Measurements from ENCODE around the gene CCR2.

CCR2 gene

GRCh38 chr3:46406788-46407611, 53.1 kb downstream of the CCR2 start, which contains the start of the genes CCR5AS and CCRL2:
TSS of gene CCR5AS (minus strand) at chr3:46407066.
TSS of gene CCRL2 (plus strand) at chr3:46407259. CDS start at chr3:46408080, 821 bp downstream.
- DNase-seq, result peak; percentile 54

GRCh38 chr3:46407970-46408369, 54.1 kb downstream of the CCR2 start:
- DNase-seq, result no peak

GRCh38 chr3:46408853-46409252, 54.9 kb downstream of the CCR2 start:
- DNase-seq, result no peak

DNA sequence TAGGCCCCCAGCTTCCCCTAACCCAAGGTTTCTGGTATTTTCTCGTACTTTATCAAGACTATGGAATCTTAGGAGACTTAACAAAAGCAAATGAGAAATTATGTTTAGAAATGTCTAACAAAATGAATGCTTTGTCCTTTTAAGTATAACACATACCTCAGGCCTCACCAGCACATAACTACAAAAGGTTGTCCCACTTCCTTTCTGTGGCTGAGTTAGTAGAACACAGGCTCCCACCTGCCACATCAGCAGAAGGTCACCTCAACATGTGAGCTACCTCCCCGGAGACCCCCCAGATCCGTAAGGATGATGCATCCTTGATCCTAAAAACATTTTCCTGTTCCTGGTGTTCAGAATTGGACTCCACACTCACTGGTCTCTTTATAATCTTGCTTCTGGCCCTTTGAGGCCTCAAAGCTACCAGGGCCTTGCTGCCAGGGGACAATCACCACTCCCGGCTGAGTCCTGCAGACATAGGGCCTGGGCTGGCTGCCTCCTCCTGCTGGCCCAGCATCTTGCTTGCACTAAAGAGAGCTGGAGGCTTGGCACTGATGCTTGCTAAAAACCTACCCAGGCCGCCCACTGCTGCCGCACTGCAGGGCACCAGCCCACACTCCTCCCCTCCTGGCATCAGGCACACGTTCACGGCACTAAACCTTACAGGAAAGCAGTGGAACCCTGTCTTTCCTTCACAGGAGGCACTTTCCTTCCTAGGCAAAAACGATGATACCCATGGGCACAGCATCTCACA, 56.0 kb downstream of the CCR2 start:
- DNase-seq, result no peak
